Measurements from ENCODE around the gene GOPC. TPM values are rescaled to one million over a fixed set of nuclear protein-coding genes. Genes with fewer than 3 reads are reported as not detected.

Gene GOPC
- total and polyA plus RNA-seq, 2 of the 8 experiments (the other 6 are each of a cell fraction or from before 2014, with no cell fraction given), result 5.3 to 19.4 TPM

GRCh38 chr6:117557951-117558350 lies 44.4 kb downstream of the GOPC start:
- 90% methylated on average over 3 of the region's 3 CpGs; no CpG with 5 or more reads in 1 of the 2 experiments for WGBS, 2 experiments (ENCODE audit: extremely low coverage in 1 of 2, insufficient coverage in 1 of 2, insufficient read length in 1 of 2, insufficient replicate concordance in 2 of 2, low coverage in 1 of 2, low lambda C conversion rate in 2 of 2, missing lambda C conversion rate in 1 of 2)
- Histone ChIP-seq H2AK5ac (ENCODE audit: low read depth, low read length) (no peak overlapping the region), H3K4me3 (ENCODE audit: extremely low read depth in 1 of 4, insufficient read depth in 2 of 4, low read depth in 3 of 4, low read length in 4 of 4) (no peak overlapping the region), H2BK20ac (ENCODE audit: low read length) (no peak overlapping the region), H2BK12ac (ENCODE audit: low read depth, low read length) (no peak overlapping the region), H2BK5ac (ENCODE audit: low read depth, low read length) (no peak overlapping the region), H3K79me2 (ENCODE audit: control insufficient read depth in 1 of 2, insufficient read depth in 2 of 2, low read length in 2 of 2) (no peaks in the 10 kb centered on the region), H3K27ac (ENCODE audit: low read depth, low read length) (no peak overlapping the region), H3K4me2 (ENCODE audit: insufficient read depth in 1 of 2, low read depth in 2 of 2, low read length in 2 of 2) (no peak overlapping the region), H4K5ac (ENCODE audit: insufficient read length, low read depth, low read length) (no peak overlapping the region), H3K27me3 (replicated peaks in 1 of 4; ENCODE audit: control insufficient read depth in 3 of 4, extremely low read depth in 1 of 4, insufficient read depth in 3 of 4, low read length in 3 of 4) (no peaks in the 10 kb centered on the region), H2AFZ (ENCODE audit: low read length) (no peak overlapping the region), H3K56ac (replicated peaks; ENCODE audit: insufficient read length, low read depth, low read length) (no peak overlapping the region), H3K79me1 (ENCODE audit: low read depth, low read length) (no peaks in the 10 kb centered on the region), H3K9ac (replicated peaks in 1 of 4; ENCODE audit: extremely low read depth in 1 of 4, low read depth in 3 of 4, low read length in 3 of 4) (no peak overlapping the region), H4K91ac (replicated peaks; ENCODE audit: insufficient read length, low read length) (no peak overlapping the region), H3K4ac (replicated peaks; ENCODE audit: insufficient read length, low read depth, low read length) (no peak overlapping the region), H2BK15ac (ENCODE audit: low read length) (no peak overlapping the region), H3K18ac (ENCODE audit: extremely low read depth, low read length) (no peak overlapping the region), H4K20me1 (replicated peaks in 1 of 2; ENCODE audit: control insufficient read depth in 1 of 2, insufficient read depth in 2 of 2, low read length in 2 of 2) (no peaks in the 10 kb centered on the region), H2BK120ac (replicated peaks; ENCODE audit: low read depth, low read length) (no peak overlapping the region), H3K23me2 (ENCODE audit: low read depth, low read length) (no peaks in the 10 kb centered on the region), H3K9me3 (ENCODE audit: insufficient read depth in 2 of 2, low read depth in 1 of 2, low read length in 1 of 2) (no peaks in the 10 kb centered on the region), H3K14ac (ENCODE audit: insufficient read length) (no peak overlapping the region), H3K36me3 (ENCODE audit: control insufficient read depth in 2 of 4, insufficient read depth in 4 of 4, low read length in 3 of 4) (peaks cover 0 to 5% (median under 1%) of the 10 kb centered on the region in 4 experiments; a peak in 3 of 8 replicates), H3K23ac (ENCODE audit: insufficient read length) (no peak overlapping the region), H3K4me1 (replicated peaks in 1 of 4; ENCODE audit: control insufficient read depth in 3 of 4, insufficient read depth in 4 of 4, low read length in 3 of 4) (no peaks in the 10 kb centered on the region), H4K8ac (ENCODE audit: extremely low read depth, insufficient read depth, low read length) (no peak overlapping the region)
- FAIRE-seq (no peak), DNase-seq (ENCODE audit: low read depth in 1 of 2, low spot score in 2 of 2) (no peak)
- TF ChIP-seq RNF2 (IDR thresholded peaks at IDR 0.05; ENCODE audit: borderline replicate concordance, low read depth, low read length, missing control alignments, poor library complexity, severe bottlenecking), result no peak
- no peak for TF ChIP-seq JUN (IDR thresholded peaks at IDR 0.05; ENCODE audit: low read depth, low read length)
- ChIA-PET POLR2A (ENCODE audit: partially characterized antibody) (interaction anchor here (1.8 kb wide), 1 partner anchor 44 kb away, joined by 4 read pairs; the partner anchor contains the start of gene GOPC), CTCF (ENCODE audit: partially characterized antibody) (interaction anchor here (0.8 to 6.0 kb wide), 6 partner anchors 16 to 113 kb away, joined by 3 to 57 read pairs (median 8); no protein-coding TSS in a partner anchor)
